ENCODE measurements around the gene TEAD2.
"Not testable (repeated sequence)": the region's sequence is repeated elsewhere in the genome, so short reads cannot be mapped to it uniquely, and the experiment has no call there.

Gene TEAD2

GRCh38 chr19:49383599-49383998 is 21.4 kb upstream of the TEAD2 start:
- no peak for DNase-seq

GRCh38 chr19:49382639-49383038 is 20.4 kb upstream of the TEAD2 start:
- no peak for DNase-seq

GRCh38 chr19:49380391-49380790 is 18.2 kb upstream of the TEAD2 start:
- DNase-seq, result no peak

GRCh38 chr19:49378512-49378911 is 16.3 kb upstream of the TEAD2 start:
- no peak for DNase-seq

DNA sequence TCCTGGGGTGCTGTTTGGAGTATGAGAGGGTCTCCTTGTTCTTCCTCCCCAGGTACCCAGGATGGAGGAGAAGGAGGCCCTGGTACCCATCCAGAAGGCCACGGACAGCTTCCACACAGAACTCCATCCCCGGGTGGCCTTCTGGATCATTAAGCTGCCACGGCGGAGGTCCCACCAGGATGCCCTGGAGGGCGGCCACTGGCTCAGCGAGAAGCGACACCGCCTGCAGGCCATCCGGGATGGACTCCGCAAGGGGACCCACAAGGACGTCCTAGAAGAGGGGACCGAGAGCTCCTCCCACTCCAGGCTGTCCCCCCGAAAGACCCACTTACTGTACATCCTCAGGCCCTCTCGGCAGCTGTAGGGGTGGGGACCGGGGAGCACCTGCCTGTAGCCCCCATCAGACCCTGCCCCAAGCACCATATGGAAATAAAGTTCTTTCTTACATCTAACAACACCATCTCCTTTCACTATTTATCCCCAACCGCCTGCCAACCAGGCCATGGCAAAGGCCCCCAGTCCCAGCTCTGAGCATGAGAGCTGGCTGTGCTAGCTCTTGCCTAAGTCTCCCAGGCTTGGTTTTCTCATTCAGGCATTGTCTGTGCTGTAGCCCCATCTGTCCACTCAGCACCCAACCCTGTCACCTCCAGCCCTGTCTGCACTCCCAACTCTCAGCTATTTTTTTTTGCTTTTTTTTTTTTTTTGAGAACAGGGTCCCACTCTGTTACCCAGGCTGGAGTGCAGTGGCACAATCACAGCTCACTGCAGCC is 12.6 kb upstream of the TEAD2 start:
- DNase-seq, result no peak

DNA sequence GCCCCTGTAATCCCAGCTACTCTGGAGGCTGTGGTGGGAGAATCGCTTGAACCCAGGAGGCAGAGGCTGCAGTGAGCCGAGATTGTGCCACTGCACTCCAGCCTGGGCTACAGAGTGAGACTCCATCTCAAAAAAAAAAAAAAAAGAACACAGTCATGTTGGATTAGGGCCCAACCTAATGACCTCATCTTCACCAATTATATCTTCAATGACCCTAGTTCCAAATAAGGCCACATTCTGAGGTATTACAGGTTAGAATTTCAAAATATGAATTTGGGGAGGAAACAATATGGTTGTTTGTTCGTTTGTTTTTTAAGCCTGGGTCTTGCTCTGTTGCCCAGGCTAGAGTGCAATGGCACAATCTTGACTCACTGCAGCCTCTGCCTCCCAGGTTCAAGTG is 11.0 kb upstream of the TEAD2 start:
- DNase-seq, result not testable (repeated sequence)

DNA sequence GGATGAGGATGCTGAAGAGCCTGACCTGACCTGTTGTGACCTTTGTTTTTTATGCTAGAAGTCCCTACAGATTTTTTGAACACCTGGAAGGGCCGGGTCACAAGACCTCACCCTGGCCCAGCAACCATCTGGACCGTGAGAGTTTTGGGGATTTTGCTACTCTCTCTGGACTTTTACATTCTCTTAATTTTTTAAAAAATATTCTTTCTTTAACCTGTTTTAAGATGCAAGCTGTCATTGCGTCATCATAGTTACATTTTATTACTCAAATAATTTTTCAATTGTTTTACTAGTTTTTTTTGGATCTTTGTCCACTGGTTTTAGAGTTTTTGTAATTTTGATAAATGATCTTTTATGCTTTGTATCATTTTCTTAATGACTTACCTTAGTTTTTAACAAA is 9.0 kb upstream of the TEAD2 start:
- no peak for DNase-seq

DNA sequence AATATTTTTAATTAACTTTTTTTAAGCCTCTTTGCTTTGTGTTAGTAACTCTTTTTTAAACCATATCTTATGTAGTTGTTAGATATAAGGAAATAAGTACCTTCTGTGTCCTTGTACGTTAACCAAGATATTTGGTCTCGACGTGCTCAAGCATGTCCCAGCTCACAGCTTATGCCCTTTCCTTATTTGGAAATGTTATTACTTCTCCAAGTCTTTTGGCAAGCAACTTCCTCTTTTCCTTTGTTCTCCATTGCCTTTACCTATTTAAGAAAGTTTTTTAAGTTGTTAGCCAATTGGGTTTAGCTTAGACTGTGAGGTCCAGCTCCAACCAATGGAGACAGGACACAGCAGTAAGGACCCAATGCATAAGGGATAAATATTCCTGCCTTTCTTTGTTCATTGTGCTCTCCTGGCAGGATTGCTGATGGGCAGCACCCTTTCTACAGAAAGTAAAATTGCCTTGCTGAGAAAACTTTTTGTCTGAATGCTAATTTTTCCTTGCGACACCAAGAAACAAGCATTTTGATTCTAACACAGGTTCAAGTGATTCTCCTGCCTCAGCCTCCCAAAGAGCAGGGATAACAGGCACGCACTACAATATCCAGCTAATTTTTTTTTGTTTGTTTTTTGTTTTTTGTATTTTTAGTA is 6.6 kb upstream of the TEAD2 start:
- DNase-seq, result no peak

DNA sequence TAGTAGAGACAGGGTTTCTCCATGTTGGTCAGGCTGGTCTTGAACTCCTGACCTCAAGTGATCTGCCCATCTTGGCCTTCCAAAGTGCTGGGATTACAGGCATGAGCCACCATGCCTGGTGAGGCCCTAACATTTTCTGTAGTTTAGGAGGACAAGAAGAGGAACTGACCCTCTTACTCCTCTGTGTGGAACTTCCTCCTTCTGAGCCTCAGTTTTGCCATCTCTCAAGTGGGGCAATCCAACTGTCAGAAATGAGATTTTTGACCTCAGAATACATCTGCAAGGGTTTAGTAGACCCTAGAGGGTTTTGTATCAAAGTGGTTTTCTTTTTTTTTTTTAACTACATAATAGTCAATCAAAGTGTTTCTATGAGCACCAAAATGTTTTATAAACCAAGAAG is 3.9 kb upstream of the TEAD2 start:
- no peak for DNase-seq

GRCh38 chr19:49364083-49364737 is 2.0 kb upstream of the TEAD2 start:
- DNase-seq, result no peak

DNA sequence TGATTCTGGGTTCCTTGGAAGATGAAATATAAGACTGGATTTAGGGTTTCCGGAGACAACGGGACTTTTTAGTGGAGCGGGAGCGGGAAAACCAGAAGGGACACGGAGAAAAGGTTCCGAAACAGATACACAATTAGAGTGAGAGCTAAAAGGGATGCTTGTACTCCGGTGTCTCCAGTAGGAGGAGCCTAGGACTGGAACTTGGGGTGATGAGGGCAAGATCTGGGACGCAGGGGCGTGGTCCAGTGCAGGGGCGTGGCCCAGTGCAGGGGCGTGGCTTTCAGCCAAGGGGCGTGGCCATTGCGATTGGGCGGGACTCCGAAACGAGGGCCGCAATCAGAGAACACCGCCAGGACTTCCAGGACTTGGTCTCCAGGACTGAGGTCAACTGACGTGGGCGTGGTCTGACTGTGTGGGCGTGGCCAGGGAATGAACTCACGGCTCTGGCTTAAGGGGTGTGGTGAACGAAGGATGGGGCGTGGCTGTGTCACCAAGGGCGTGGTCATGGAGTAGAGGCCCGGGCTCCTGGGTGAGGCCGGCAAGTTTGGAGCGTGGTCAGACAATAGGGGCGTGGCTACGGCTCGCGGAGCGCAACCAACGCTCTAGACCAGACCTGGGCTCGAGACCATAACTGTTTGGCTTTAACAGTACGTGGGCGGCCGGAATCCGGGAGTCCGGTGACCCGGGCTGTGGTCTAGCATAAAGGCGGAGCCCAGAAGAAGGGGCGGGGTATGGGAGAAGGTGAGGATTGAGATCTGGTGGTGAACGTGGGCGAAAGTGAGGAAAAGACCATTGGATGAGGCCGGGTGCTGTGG is 1.3 kb upstream of the TEAD2 start, which contains the start of gene DKKL1:
DKKL1 (plus strand) TSS at position 610 of the 815 bp plus-strand sequence; CDS start at position 732, 122 bp downstream.
- DNase-seq, result no peak

DNA sequence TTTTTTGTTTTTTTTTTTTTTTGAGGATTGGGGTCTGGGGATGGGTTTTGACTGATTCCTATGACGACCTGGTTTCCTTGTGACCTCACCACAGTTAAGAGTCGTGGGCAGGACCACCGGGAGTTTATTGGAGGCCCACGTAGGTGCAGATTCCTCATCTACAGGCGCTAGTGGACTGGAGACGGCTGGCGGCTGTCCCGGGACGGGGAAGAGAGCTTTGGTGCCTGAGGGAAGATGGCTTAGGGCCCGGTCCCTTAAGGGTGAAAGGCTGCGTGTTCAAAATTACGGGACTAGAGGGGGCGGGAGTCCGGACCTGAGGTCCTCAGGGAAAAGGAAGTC is 682 bp upstream of the TEAD2 start:
- no peak for DNase-seq

DNA sequence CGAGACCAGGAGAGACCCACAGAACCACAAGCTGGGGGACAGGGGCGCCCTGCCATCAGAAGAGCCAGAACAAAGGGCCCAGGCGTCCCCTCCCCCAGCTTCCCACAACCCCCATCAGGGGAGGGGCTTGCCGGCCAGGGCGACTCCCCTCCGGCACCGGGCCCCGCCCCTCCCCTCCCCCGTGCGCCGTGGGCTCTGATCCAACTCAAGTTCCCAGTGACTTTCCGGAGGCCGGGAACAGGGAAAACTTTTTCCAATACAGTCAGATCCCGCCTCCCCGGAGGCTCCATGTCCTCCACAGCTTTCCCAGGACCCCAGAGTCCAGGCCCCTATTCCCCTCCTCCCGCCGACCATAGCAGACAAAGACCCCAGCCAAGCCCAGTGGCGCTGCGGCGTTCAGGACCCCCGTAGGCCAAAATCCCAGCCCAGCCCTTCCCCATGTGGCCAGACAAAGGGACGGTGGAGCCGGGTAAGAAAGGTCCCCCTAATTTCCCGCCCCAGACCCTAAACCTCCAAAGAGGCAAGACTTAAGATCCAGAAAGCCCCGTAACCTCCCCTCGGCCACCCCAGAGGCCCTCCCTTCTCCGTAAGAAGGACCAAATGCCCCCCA is 673 bp downstream of the TEAD2 start:
- DNase-seq, result no peak

DNA sequence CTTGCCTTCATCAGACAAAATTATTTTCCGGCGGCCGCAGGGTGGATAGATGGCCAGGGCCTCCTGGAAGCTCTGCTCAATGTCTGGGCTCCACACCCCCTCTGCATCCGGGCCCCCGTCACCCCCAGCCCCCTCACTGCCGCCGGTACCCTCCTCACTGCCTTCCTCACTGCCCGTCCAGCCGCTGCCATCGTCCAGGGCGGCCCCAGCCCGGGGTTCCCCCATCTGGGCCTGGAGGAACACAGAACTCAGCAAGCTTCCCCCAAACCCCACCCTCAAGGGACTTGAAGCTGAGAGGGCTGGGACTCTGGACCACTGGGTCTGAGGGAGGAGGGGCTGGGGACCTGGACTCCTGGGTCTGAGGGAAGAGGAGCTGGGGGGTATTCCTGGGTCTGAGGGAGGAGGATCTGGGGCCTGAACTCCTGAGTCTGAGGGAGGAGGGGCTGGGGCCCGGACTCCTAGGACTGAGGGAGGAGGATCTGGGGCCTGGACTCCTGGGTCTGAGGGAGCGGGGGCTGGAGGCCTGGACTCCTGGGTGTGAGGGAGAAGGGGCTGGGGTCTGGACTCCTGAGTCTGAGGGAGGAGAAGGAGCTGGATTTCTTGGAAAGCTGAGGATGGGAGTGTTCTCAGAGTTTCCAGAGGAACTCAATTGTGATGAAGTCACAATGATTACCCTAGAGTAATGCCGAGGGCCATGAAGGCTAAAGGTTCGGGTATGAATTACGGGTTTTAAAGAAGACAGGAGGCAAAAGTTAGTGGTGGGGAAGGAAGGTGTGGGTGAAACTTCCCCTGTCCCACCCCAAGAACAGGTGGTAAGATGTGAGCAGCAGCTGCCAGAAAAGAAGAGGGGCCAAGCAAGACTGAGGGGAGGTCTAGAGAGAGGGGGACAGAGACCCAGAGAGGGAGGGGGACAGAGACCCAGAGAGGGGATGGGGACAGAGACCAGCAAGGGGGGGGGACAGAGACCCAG is 2.1 kb downstream of the TEAD2 start:
- no peak for DNase-seq

GRCh38 chr19:49357186-49357585 is 5.0 kb downstream of the TEAD2 start:
- DNase-seq, result no peak

DNA sequence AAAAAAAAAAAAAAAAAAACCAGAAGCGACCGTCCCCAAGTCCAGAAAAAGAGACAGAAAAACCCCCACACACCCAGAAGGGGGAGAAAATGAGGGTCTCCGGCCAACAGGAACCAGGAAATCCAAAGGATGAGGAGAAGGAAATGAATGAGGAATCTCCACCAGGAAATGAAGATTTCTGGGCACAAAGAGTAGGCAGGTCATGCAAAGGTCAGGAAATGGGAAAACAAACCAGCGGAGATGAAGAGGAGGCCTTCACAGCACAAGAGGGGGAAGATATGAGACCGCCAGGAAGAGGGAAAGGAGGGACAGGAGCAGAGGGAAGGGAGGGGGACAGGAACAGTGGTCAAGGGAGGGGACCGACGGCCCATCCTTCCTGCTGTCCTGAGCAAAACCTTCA is 5.8 kb downstream of the TEAD2 start:
- no peak for DNase-seq

DNA sequence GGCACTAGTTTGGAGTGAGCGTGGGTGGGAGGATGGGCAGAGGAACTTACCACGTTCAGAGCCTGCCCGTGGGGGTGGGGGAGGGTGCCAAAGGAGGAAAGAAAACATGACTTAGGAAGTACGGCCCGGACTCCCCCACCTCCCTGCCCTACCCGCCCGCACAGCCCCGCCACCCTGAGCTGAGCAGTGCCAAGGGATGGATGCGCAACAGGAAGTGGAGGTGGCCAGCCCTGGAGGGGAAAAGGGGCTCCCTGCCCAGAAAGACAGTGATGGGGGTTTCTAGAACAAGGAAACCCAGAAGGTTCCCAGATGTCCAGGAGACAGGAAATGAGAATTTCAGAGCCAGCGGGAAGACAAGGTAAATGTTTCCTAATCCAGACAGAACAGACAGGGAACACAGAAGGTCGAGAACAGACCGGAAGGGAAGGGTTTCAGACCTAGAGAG is 6.3 kb downstream of the TEAD2 start:
- DNase-seq, result no peak

- no peak for DNase-seq
Observed at GRCh38 chr19:49349567-49349966, 12.6 kb downstream of the TEAD2 start.

DNA sequence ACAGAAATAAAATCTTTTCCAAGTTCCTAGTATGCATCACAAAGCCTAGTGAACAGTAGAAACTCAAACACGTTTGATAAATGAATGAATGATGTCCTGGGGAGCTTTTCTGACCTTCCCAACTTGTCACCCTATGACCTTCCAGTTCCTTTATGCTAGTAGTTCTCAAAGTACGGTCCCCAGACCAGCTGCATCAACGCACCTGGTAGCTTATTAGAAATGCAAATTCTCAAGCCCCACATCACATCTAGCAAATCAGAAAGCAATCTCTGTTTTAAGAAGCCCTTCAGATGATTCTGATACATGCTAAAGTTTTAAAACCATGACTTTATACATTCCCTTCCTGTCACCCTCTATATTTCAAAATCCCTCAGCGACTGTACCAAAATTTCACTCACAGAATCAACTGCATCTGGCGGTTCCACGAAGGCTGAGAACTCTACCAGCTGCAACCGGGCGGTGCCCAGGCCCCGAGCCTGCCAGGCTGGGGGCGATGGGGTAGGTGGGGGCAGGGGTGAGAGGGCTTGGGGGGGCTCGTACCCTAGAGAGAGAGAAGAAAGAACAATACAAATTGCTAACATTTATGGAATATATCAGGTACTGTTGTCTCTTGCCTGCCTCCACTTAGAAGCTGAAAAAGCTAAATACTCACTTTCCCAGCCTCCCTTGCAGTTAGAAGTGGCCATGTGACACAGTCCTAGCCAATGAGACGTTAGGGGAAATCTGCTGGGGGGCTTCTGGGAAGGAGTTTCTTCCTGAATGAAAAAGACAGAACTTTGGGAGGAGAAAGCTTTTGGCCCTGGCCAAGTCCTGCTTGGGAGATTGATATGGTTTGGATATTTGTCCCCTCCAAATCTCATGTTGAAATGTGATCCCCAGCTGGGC is 13.7 kb downstream of the TEAD2 start:
- no peak for DNase-seq

GRCh38 chr19:49347835-49348234 is 14.4 kb downstream of the TEAD2 start:
- no peak for DNase-seq

GRCh38 chr19:49347191-49347590 is 15.0 kb downstream of the TEAD2 start:
- DNase-seq, result no peak

All from NCI-H2081 (cell line).